Esophagus muscularis mucosa (tissue), 3 donors: Measurements from ENCODE around the gene FOXN3.

ENCODE experiments used
- POLR2A ChIP-seq: fragments of 450-650 bp; IDR thresholded peaks from one replicate; pipeline ENCODE4 v1.6.1; 2017; ENCODE audit warnings: antibody characterized with exemption, moderate library complexity, mild to moderate bottlenecking, low read depth
- TF ChIP-seq, protein P1 (sequence below), 3 experiments: fragments of 200-600 bp in 2 of 3; fragments of 450-650 bp in 1 of 3; sonication (generic) in 2 of 3; IDR thresholded peaks; one replicate each; pipeline ENCODE4 v1.5.1; 2017 to 2019; ENCODE audit warnings: antibody characterized with exemption in 3 of 3, mild to moderate bottlenecking in 2 of 3, moderate library complexity in 1 of 3

DNA sequence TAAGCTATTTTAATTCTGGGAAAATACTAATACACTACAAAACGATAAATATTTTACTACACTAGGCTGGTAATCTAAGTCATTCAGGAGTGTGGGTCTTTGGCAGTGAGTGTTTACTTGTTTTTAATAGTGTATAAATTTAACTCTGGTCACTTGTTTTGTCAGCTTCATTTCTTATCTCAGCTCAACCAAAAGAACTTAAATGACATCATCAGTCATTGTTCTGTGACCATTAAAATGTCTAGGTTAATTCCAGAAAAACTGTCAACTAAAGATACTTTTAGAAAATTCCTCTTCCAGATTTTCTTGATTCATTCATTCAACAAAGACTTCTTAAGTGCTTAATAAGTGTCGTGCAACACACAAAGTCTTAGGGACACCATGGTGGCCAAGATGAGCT, 102.8 kb downstream of the FOXN3 start:
- no peak for TF ChIP-seq POLR2A
- TF ChIP-seq, protein P1, sequence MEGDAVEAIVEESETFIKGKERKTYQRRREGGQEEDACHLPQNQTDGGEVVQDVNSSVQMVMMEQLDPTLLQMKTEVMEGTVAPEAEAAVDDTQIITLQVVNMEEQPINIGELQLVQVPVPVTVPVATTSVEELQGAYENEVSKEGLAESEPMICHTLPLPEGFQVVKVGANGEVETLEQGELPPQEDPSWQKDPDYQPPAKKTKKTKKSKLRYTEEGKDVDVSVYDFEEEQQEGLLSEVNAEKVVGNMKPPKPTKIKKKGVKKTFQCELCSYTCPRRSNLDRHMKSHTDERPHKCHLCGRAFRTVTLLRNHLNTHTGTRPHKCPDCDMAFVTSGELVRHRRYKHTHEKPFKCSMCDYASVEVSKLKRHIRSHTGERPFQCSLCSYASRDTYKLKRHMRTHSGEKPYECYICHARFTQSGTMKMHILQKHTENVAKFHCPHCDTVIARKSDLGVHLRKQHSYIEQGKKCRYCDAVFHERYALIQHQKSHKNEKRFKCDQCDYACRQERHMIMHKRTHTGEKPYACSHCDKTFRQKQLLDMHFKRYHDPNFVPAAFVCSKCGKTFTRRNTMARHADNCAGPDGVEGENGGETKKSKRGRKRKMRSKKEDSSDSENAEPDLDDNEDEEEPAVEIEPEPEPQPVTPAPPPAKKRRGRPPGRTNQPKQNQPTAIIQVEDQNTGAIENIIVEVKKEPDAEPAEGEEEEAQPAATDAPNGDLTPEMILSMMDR (IDR thresholded peaks at IDR 0.05) = no peak
